HCT116 (cell line): Measurements from ENCODE around the gene DIS3L2. TPM values are rescaled to one million over a fixed set of nuclear protein-coding genes. Genes with fewer than 3 reads are reported as not detected.
A peak's percentile ranks its signal among the peaks of the same experiment; 100 is the strongest.

Source experiments
- ATAC-seq: fragments of 200-7000 bp; cut with Tn5 transposase; 2 replicates; pipeline ENCODE4 v1.9.1; 2020; ENCODE audit warnings: mild to moderate bottlenecking, moderate library complexity
- BruUV-seq: library from RNA; stranded (reverse); fragments of 400-500 nt; replicated peaks from 2 replicates; lab custom pipeline; 2021; lab: Mats Ljungman, UMichigan
- CTCF ChIA-PET: fragments of 300-600 bp; sonication (Branson Sonifier 250); formaldehyde crosslinking; loops from one replicate; lab custom pipeline; 2021; ENCODE audit warnings: antibody characterized with exemption; lab: Charles Lee
- POLR2A ChIA-PET: fragments of 300-600, 350-600 bp; sonication (Branson Sonifier 250); formaldehyde crosslinking; loops from one replicate; lab custom pipeline; 2021; ENCODE audit warnings: antibody characterized with exemption; lab: Charles Lee
- RAD21 ChIA-PET, 2 experiments: fragments of 300-600 bp; sonication (Branson Sonifier 250); formaldehyde crosslinking; loops; one replicate each; lab custom pipeline; 2023; ENCODE audit warnings: low total read pairs in 2 of 2; ENCODE audit not compliant: uncharacterized antibody in 2 of 2, unreplicated experiment in 2 of 2, low non-redundant PET in 1 of 2; lab: Charles Lee
- DNase-seq: peaks from one replicate; pipeline ENCODE4 v3.0.0-alpha.2; 2010; ENCODE audit warnings: low read depth, low spot score
- H2AFZ ChIP-seq: fragments of 200-600 bp; shearing (Covaris generic), sonication (generic); 2 replicates; pipeline ENCODE4 v1.6.1; 2017; ENCODE audit warnings: low read depth, mixed run types, mixed read lengths, antibody characterized with exemption, low read length; ENCODE audit not compliant: poor library complexity, severe bottlenecking
- H3K27ac ChIP-seq: 2 replicates; pipeline ENCODE4 v1.5.1; 2012; ENCODE audit warnings: low read depth, low read length
- H3K27me3 ChIP-seq: fragments of 200-600 bp; sonication (generic); 2 replicates; pipeline ENCODE4 v1.6.1; 2016; ENCODE audit warnings: mixed run types, low read length, mixed read lengths; ENCODE audit not compliant: insufficient read depth
- H3K36me3 ChIP-seq, 2 experiments: fragments of 200-500 bp in 1 of 2; fragments of 200-600 bp in 1 of 2; sonication (Bioruptor generic) in 1 of 2; sonication (generic) in 1 of 2; 2 replicates each; pipeline versions ENCODE4 v1.5.1 to v1.6.1; 2014 to 2016; ENCODE audit warnings: low read length in 2 of 2, inconsistent platforms in 1 of 2, mixed read lengths in 1 of 2, mixed run types in 1 of 2; ENCODE audit not compliant: insufficient read depth in 2 of 2, control insufficient read depth in 1 of 2
- H3K4me1 ChIP-seq, 2 experiments: fragments of 200-600 bp in 1 of 2; sonication (generic) in 1 of 2; 2 replicates each; pipeline versions ENCODE4 v1.5.1 to v1.6.1; 2012 to 2017; ENCODE audit warnings: low read length in 2 of 2, inconsistent platforms in 1 of 2, mild to moderate bottlenecking in 1 of 2, mixed read lengths in 1 of 2, mixed run types in 1 of 2, moderate library complexity in 1 of 2; ENCODE audit not compliant: insufficient read depth in 2 of 2, control insufficient read depth in 1 of 2
- H3K4me2 ChIP-seq: fragments of 200-600 bp; sonication (generic); 2 replicates; pipeline ENCODE4 v1.6.1; 2017; ENCODE audit warnings: mixed run types, low read length, mixed read lengths
- H3K4me3 ChIP-seq, 2 experiments: fragments of 200-600 bp in 1 of 2; sonication (generic) in 1 of 2; replicated peaks in 1 of 2; 2 replicates each; pipeline ENCODE4 v1.5.1; 2011 to 2016; ENCODE audit warnings: low read length in 2 of 2, control low read depth in 1 of 2, low read depth in 1 of 2, mild to moderate bottlenecking in 1 of 2, mixed read lengths in 1 of 2, mixed run types in 1 of 2
- H3K79me2 ChIP-seq: fragments of 200-600 bp; sonication (generic); 2 replicates; pipeline ENCODE4 v1.6.1; 2017; ENCODE audit warnings: mild to moderate bottlenecking, mixed run types, low read length, moderate library complexity, mixed read lengths; ENCODE audit not compliant: insufficient read depth
- H3K9ac ChIP-seq: fragments of 200-600 bp; sonication (generic); 2 replicates; pipeline ENCODE4 v1.6.1; 2016; ENCODE audit warnings: low read length, mixed read lengths
- H3K9me2 ChIP-seq: fragments of 200-600 bp; sonication (generic), shearing (Covaris generic); 2 replicates; pipeline ENCODE4 v1.6.1; 2017; ENCODE audit warnings: mixed run types, mild to moderate bottlenecking, moderate library complexity; ENCODE audit not compliant: insufficient read depth
- H3K9me3 ChIP-seq, 2 experiments: fragments of 200-500 bp in 1 of 2; fragments of 200-600 bp in 1 of 2; sonication (Bioruptor generic) in 1 of 2; sonication (generic) in 1 of 2; 2 replicates each; pipeline ENCODE4 v1.6.1; 2014 to 2017; ENCODE audit warnings: low read length in 2 of 2, mixed read lengths in 2 of 2, inconsistent platforms in 1 of 2, low read depth in 1 of 2, mild to moderate bottlenecking in 1 of 2, mixed run types in 1 of 2, moderate library complexity in 1 of 2; ENCODE audit not compliant: control insufficient read depth in 1 of 2, insufficient read depth in 1 of 2
- H4K20me1 ChIP-seq: fragments of 200-600 bp; sonication (generic), shearing (Covaris generic); 2 replicates; pipeline ENCODE4 v1.6.1; 2017; ENCODE audit warnings: mixed run types, mild to moderate bottlenecking, moderate library complexity; ENCODE audit not compliant: insufficient read depth
- ATF3 ChIP-seq: IDR thresholded peaks from 2 replicates; pipeline ENCODE4 v1.6.1; 2012
- CBX3 ChIP-seq: IDR thresholded peaks from 2 replicates; pipeline ENCODE4 v1.6.1; 2012; ENCODE audit warnings: low read depth
- CTCF ChIP-seq, 3 experiments: fragments of 200-600 bp in 1 of 3; sonication (generic) in 1 of 3; IDR thresholded peaks in 2 of 3; conservative IDR thresholded peaks in 1 of 3; 2 replicates each; pipeline ENCODE4 v1.5.1; 2012 to 2017; ENCODE audit warnings: low read depth in 2 of 3, low read length in 2 of 3, antibody characterized with exemption in 1 of 3, borderline replicate concordance in 1 of 3, control low read depth in 1 of 3, mild to moderate bottlenecking in 1 of 3, mixed read lengths in 1 of 3, mixed run types in 1 of 3, moderate library complexity in 1 of 3; ENCODE audit not compliant: insufficient read depth in 1 of 3
- ELF1 ChIP-seq: IDR thresholded peaks from 2 replicates; pipeline ENCODE4 v1.6.1; 2012; ENCODE audit warnings: low read depth, borderline replicate concordance
- FOSL1 ChIP-seq: IDR thresholded peaks from 2 replicates; pipeline ENCODE4 v1.6.1; 2012; ENCODE audit warnings: low read depth
- JUND ChIP-seq: IDR thresholded peaks from 2 replicates; pipeline ENCODE4 v1.6.1; 2012
- POLR2A ChIP-seq: IDR thresholded peaks from 2 replicates; pipeline ENCODE4 v1.7.0; 2011; ENCODE audit warnings: borderline replicate concordance; ENCODE audit not compliant: insufficient read depth, insufficient read length; ENCODE audit errors: extremely low read depth
- POLR2AphosphoS5 ChIP-seq: IDR thresholded peaks from 2 replicates; pipeline ENCODE4 v1.6.1; 2011; ENCODE audit warnings: mild to moderate bottlenecking, low read depth, low read length, moderate library complexity
- RAD21 ChIP-seq: IDR thresholded peaks from 2 replicates; pipeline ENCODE4 v1.6.1; 2012; ENCODE audit warnings: low read depth, mild to moderate bottlenecking
- REST ChIP-seq: IDR thresholded peaks from 2 replicates; pipeline ENCODE4 v1.6.1; 2012; ENCODE audit warnings: low read depth
- TCF7L2 ChIP-seq: IDR thresholded peaks from 2 replicates; pipeline ENCODE4 v1.7.0; 2011; ENCODE audit warnings: borderline replicate concordance, inconsistent platforms; ENCODE audit not compliant: insufficient read depth, insufficient read length; ENCODE audit errors: extremely low read depth
- YY1 ChIP-seq: IDR thresholded peaks from 2 replicates; pipeline ENCODE4 v1.6.1; 2011; ENCODE audit warnings: low read length, low read depth, moderate library complexity, mild to moderate bottlenecking; ENCODE audit not compliant: insufficient replicate concordance; ENCODE audit errors: extremely low read depth
- ZFX ChIP-seq: fragments of 450-650 bp; IDR thresholded peaks from 2 replicates; pipeline ENCODE4 v1.6.1; 2017
- ZNF274 ChIP-seq: fragments of 200-500 bp; sonication (Bioruptor generic); IDR thresholded peaks from 2 replicates; pipeline ENCODE4 v1.6.1; 2014; ENCODE audit warnings: mild to moderate bottlenecking, low read depth, low read length, inconsistent platforms
- intact Hi-C: fragments of 100-400 bp; cut with micrococcal nuclease; formaldehyde crosslinking; loops from 2 replicates; pipeline ENCODE4 v1.10.0; 2022
- total RNA-seq: library from RNA; stranded (reverse); gene quantifications from one replicate; pipeline ENCODE4 v1.2.1, GENCODE V29; 2021; ENCODE audit not compliant: unreplicated experiment

DIS3L2 gene
- total RNA-seq, 1 experiment from 2014 or later, result 42.5 TPM

- TF ChIP-seq REST, result no peak
- TF ChIP-seq CBX3, result no peak
- no peak for TF ChIP-seq FOSL1
- TF ChIP-seq CTCF (IDR thresholded peaks at IDR 0.05 in 2 of 3, conservative IDR thresholded peaks at IDR 0.05 in 1 of 3; ENCODE audit: borderline replicate concordance in 1 of 3, insufficient read depth in 1 of 3, low read depth in 2 of 3, low read length in 2 of 3), result no peak
- no peak for TF ChIP-seq POLR2A
- TF ChIP-seq RAD21, result no peak
- TF ChIP-seq JUND, result no peak
These were observed 329.8 kb downstream of the DIS3L2 start (continued) for GRCh38 chr2:232291343-232291742.

GRCh38 chr2:232292395-232293154 lies 331.1 kb downstream of the DIS3L2 start:
- ChIA-PET POLR2A (no interaction called here), RAD21 (no interaction called here), CTCF (interaction anchor here (0.6 to 3.4 kb wide), 9 partner anchors 9 to 392 kb away, joined by 3 to 13 read pairs (median 4); no protein-coding TSS in a partner anchor)
- no peaks in the 10 kb centered on the region for H3K9me3 ChIP-seq
- H3K36me3 ChIP-seq, result no peaks in the 10 kb centered on the region
- no peaks in the 10 kb centered on the region for H3K27me3 ChIP-seq
- no peaks in the 10 kb centered on the region for H3K4me1 ChIP-seq
- TF ChIP-seq ZFX (no peak), TCF7L2 (peak; percentile 58), RAD21 (peak; percentile 54), ATF3 (no peak), ZNF274 (no peak), ELF1 (no peak), CTCF (IDR thresholded peaks at IDR 0.05 in 2 of 3, conservative IDR thresholded peaks at IDR 0.05 in 1 of 3; ENCODE audit: borderline replicate concordance in 1 of 3, insufficient read depth in 1 of 3, low read depth in 2 of 3, low read length in 2 of 3) (peak; percentile 64 to 86 (median 83); a peak in 5 of 6 replicates), FOSL1 (no peak), CBX3 (no peak), YY1 (no peak), POLR2AphosphoS5 (no peak)
- no TSS peak for BruUV-seq
- no peak overlapping the region for H3K4me3 ChIP-seq
- peak; percentile 54 for DNase-seq
- H4K20me1 ChIP-seq, result no peaks in the 10 kb centered on the region
- peak; percentile 96 for ATAC-seq
- H2AFZ ChIP-seq, result no peak overlapping the region
- no peak overlapping the region for H3K4me2 ChIP-seq
- no peak overlapping the region for H3K9ac ChIP-seq
- intact Hi-C loops, result loop anchor here (1.0 kb wide), 1 partner anchor 367 kb away; no protein-coding TSS in a partner anchor
- H3K9me2 ChIP-seq, result no peaks in the 10 kb centered on the region
- no peaks in the 10 kb centered on the region for H3K79me2 ChIP-seq
- no peak overlapping the region for H3K27ac ChIP-seq
